Skeletal muscle satellite cell (primary cell): ENCODE data around the gene ARL6IP1.
"Not testable (repeated sequence)": the region's sequence is repeated elsewhere in the genome, so short reads cannot be mapped to it uniquely, and the experiment has no call there.

Experiments used
- H3K27me3 ChIP-seq: 2 replicates; pipeline ENCODE4 v1.7.0; 2013; ENCODE audit warnings: low read length; ENCODE audit not compliant: control insufficient read depth, insufficient read depth
- H3K36me3 ChIP-seq: 2 replicates; pipeline ENCODE4 v1.7.0; 2013; ENCODE audit warnings: mild to moderate bottlenecking, control low read depth, low read length; ENCODE audit not compliant: insufficient read depth
- H3K4me1 ChIP-seq: 2 replicates; pipeline ENCODE4 v1.7.0; 2013; ENCODE audit warnings: low read length; ENCODE audit not compliant: control insufficient read depth, insufficient read depth
- H3K4me2 ChIP-seq: 2 replicates; pipeline ENCODE4 v1.7.0; 2013; ENCODE audit warnings: mild to moderate bottlenecking, low read length
- H3K4me3 ChIP-seq: 2 replicates; pipeline ENCODE4 v1.7.0; 2013; ENCODE audit warnings: low read length
- H3K9ac ChIP-seq: 2 replicates; pipeline ENCODE4 v1.7.0; 2013; ENCODE audit warnings: mild to moderate bottlenecking, low read depth, low read length, moderate library complexity
- H3K9me3 ChIP-seq: replicated peaks from 2 replicates; pipeline ENCODE4 v1.7.0; 2013; ENCODE audit warnings: mild to moderate bottlenecking, control low read depth, low read length

ARL6IP1 gene

DNA sequence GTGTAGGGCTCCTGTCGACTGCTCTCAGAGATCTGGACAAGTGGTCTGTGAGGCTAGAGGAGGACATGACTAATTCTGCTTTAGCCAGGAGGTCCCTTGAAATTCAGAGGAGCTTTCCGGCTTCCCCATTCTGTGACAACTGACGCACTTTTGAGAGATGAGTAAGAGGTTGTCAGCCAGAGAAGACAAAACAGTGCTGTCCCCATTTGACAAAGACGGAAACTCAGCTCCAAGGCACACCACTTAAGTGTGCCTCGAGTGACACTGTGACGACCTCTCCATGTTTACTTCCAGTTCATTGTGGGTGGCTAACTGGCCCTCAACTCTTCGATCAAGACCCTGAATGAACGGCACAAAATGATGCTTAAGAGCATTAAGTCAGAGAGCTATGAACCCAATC is 58.5 kb downstream of the ARL6IP1 start:
- not testable (repeated sequence) for H3K27me3 ChIP-seq, H3K36me3 ChIP-seq, H3K4me1 ChIP-seq, H3K9me3 ChIP-seq, H3K4me2 ChIP-seq, H3K9ac ChIP-seq, H3K4me3 ChIP-seq
